ENCODE results near the gene SLC49A3. TPM values are rescaled to one million over a fixed set of nuclear protein-coding genes. Genes with fewer than 3 reads are reported as not detected.

Gene SLC49A3
- total RNA-seq, 1 experiment from 2014 or later = 6.9 TPM

DNA sequence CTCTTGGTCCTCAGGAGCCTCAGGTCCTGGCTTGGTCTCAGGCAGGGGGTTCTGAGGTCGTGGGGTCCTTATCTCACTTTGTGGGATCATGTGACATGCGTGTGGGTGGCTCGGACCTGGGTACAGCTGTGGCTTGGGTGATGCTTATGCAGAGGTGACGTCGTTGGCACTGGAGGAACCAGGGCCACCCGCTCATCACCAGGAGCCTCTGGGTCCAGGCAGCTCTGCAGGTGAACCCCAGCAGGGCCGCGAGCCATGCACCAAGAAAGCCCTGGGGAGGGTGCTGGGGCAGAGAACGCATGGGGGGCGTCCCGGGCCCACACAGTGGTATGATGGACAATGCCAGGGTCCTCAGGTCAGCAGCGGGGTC lies 23.6 kb downstream of the SLC49A3 start:
- Histone ChIP-seq H3T11ph (ENCODE audit: low read length) (no peak overlapping the region), H3K79me1 (ENCODE audit: insufficient read depth, low read depth, low read length, poor library complexity, severe bottlenecking) (no peaks in the 10 kb centered on the region), H3K27ac (ENCODE audit: insufficient read length, low read depth, low read length) (no peak overlapping the region), H2BK20ac (ENCODE audit: low read depth, low read length, poor library complexity, severe bottlenecking) (no peak overlapping the region), H3K4me2 (ENCODE audit: insufficient read depth, insufficient read length, low read length) (no peak overlapping the region), H3K14ac (ENCODE audit: insufficient read depth, low read length) (no peak overlapping the region), H2BK12ac (ENCODE audit: insufficient read length, low read depth, low read length) (no peak overlapping the region), H3K4ac (ENCODE audit: low read depth, low read length) (no peak overlapping the region), H3K18ac (ENCODE audit: insufficient read length, low read depth, low read length) (no peak overlapping the region), H4K91ac (ENCODE audit: insufficient read length, low read depth, low read length) (no peak overlapping the region), H2BK5ac (ENCODE audit: insufficient read length, low read length) (no peak overlapping the region), H2BK120ac (ENCODE audit: low read depth, low read length, poor library complexity, severe bottlenecking) (no peak overlapping the region), H3K56ac (ENCODE audit: insufficient read length, low read depth, low read length) (no peak overlapping the region), H2BK15ac (ENCODE audit: low read depth, low read length) (0 out of 2 replicates have a peak overlapping the region, but pooled peaks have one; percentile 54), H4K5ac (ENCODE audit: insufficient read length, low read depth, low read length) (no peak overlapping the region), H3K79me2 (ENCODE audit: insufficient read depth, low read length) (no peaks in the 10 kb centered on the region), H2AK5ac (ENCODE audit: insufficient read length, low read length) (no peak overlapping the region), H3K4me1 (ENCODE audit: insufficient read depth, low read length) (no peaks in the 10 kb centered on the region), H3K27me3 (ENCODE audit: insufficient read depth, low read length) (no peaks in the 10 kb centered on the region), H4K20me1 (ENCODE audit: control insufficient read depth, insufficient read depth, insufficient read length) (no peaks in the 10 kb centered on the region), H3K23ac (ENCODE audit: insufficient read length, low read depth, low read length) (no peak overlapping the region), H3K23me2 (ENCODE audit: insufficient read length, low read depth, low read length, poor library complexity, severe bottlenecking) (peaks cover 2% of the 10 kb centered on the region), H4K8ac (replicated peaks; ENCODE audit: insufficient read length, low read depth, low read length) (no peak overlapping the region), H3K9ac (ENCODE audit: extremely low read depth, insufficient read length, low read length) (no peak overlapping the region), H3K9me3 (ENCODE audit: control insufficient read depth, low read depth, low read length) (no peaks in the 10 kb centered on the region), H2AFZ (ENCODE audit: low read length) (no peak overlapping the region)
- Mint-ChIP-seq H3K4me1 (peaks cover 0 to 3% of the 10 kb centered on the region in 2 experiments; a peak in 1 of 4 replicates), H3K27me3 (ENCODE audit: low read depth) (no peaks in the 10 kb centered on the region; the same call in 1 of the 2 replicates), H3K27ac (no peak overlapping the region; a peak in 1 of 7 replicates), H3K4me3 (no peak overlapping the region), H3K9me3 (no peaks in the 10 kb centered on the region), H3K36me3 (ENCODE audit: insufficient read depth in 1 of 3, low read depth in 3 of 3) (peaks cover 0 to 2% (median 0%) of the 10 kb centered on the region in 3 experiments; a peak in 4 of 7 replicates)
- TF ChIP-seq, protein P1, sequence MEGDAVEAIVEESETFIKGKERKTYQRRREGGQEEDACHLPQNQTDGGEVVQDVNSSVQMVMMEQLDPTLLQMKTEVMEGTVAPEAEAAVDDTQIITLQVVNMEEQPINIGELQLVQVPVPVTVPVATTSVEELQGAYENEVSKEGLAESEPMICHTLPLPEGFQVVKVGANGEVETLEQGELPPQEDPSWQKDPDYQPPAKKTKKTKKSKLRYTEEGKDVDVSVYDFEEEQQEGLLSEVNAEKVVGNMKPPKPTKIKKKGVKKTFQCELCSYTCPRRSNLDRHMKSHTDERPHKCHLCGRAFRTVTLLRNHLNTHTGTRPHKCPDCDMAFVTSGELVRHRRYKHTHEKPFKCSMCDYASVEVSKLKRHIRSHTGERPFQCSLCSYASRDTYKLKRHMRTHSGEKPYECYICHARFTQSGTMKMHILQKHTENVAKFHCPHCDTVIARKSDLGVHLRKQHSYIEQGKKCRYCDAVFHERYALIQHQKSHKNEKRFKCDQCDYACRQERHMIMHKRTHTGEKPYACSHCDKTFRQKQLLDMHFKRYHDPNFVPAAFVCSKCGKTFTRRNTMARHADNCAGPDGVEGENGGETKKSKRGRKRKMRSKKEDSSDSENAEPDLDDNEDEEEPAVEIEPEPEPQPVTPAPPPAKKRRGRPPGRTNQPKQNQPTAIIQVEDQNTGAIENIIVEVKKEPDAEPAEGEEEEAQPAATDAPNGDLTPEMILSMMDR (conservative IDR thresholded peaks at IDR 0.05) = no peak
- DNase-seq = peak; percentile 16
- no CpG with 5 or more reads among the region's 12 CpGs for whole genome bisulfite sequencing (ENCODE audit: extremely low coverage, insufficient read length, low lambda C conversion rate)
